ENCODE measurements around the gene TIGIT. TPM values are rescaled to one million over a fixed set of nuclear protein-coding genes. Genes with fewer than 3 reads are reported as not detected.

TIGIT gene
- polyA plus RNA-seq, 12 donors, result 0.05 to 0.41 (median 0.21) TPM; not detected in 6

DNA sequence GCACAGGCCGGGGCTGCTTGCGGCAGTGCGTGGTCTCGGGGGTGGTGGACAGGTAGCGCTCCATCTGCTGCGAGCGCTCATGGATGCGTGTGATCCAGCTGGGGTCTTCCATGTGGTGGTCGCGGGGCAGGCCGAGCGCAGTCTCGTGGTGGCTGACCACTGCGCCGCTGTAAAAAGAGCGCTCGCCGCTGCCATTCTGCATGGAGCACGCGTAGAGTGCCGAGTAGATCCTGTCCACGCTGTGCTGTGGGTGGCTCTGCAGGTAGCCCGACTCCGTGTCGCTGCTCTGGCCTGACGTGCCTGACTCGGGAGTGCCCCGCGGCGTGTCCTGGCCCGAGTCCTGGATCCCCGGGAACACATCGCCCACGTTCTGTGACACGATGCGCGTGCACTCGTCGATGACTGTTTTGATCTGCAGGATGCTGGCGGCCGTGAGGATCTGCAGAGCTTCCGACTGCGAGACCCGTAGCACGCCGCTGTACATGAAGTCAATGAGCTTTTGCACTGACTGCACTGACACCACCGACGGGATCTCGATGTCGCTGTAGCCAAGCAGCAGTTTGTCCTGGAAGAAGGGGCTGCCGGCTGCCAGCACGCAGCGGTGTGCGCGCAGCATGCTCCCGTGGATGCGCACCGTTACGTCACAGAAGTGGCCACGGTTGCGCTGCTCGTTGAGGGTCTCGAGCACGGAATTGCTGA, 57.4 kb downstream of the TIGIT start:
- no peak for DNase-seq

DNA sequence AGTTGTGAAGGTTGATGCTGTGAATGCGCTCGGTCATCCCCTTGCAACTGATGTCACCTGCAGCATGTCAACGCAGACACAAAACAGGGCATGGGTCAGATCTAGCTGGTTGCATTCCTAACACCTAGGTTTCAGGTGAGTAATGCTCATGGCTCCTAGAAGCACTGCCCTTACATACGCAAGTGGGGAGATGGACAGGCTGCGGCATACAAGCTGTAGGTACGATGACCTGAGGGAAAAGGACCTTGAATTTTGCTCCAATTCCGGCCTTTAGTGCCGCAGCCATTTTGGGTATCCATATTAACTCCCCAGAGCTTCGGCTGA, 58.0 kb downstream of the TIGIT start:
- no peak for DNase-seq

DNA sequence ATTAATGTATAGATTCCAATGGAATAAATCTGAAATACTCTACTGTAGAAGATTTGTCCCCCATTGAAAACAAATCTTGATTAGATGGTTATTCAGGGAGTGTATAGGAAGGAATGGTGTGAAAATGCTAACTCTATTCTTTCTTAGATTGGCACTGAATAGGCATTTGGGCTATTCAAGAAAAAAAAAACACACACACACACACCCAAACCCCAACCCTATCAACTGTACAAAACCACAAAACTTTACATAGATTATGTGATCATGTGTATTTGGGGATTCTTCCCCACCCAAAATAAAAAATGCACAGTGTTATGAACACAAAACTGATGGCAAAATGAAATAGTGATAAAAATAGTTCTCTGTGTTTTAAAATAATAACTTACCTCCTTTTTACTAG, 61.8 kb downstream of the TIGIT start:
- no peak for DNase-seq

- DNase-seq, result no peak
Observed at GRCh38 chr3:114356066-114356465, 62.2 kb downstream of the TIGIT start.

DNA sequence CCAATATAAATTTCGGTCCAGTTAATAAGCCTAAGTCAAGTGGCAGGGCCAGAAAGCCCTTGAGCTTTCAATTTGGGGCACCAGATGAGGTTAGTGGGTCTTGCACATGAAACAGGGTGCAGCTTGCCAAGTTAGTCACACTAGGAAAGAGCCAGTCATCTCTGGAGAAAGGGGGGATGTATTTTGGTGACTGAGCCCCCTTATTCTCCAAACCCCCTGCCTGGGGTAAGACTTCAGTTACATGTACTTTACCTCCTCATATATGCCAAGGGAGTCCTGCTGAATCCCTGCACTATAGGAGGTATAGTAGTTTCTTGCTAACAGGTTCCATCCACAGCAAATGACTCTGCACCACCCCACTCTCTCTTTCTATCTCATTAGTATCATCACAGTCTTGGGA, 62.7 kb downstream of the TIGIT start:
- DNase-seq, result no peak

Other genes with a start within 250 kb of the TIGIT start
- 10 to 100 TPM in 1 of 12 donors, 1 to 10 TPM in 9, not detected in 2; 2.4 to 14.4 (median 4.7) TPM for gene CCDC191, start 237.5 kb upstream of the TIGIT start, polyA plus RNA-seq (ENCODE audit: insufficient read length in 12 of 12)
- 10 to 100 TPM in 11 of 12 donors, not detected in 1; 11.3 to 24.3 (median 15.1) TPM for gene QTRT2, start 237.3 kb upstream of the TIGIT start, polyA plus RNA-seq (ENCODE audit: insufficient read length in 12 of 12)
- not detected for gene DRD3, start 115.0 kb upstream of the TIGIT start, polyA plus RNA-seq (ENCODE audit: insufficient read length in 12 of 12)
- not detected for gene ZNF80, start 56.5 kb upstream of the TIGIT start, polyA plus RNA-seq (ENCODE audit: insufficient read length in 12 of 12)

All from muscle of arm (tissue), 12 donors.